SH-SY5Y (cell line): ENCODE data around the gene TMEM150C.

Experiments used
- GATA2 ChIP-seq: IDR thresholded peaks from 2 replicates; pipeline ENCODE4 v1.6.1; 2011; ENCODE audit warnings: mild to moderate bottlenecking, low read depth, low read length
- GATA3 ChIP-seq: IDR thresholded peaks from 2 replicates; pipeline ENCODE4 v1.6.1; 2011; ENCODE audit warnings: low read depth, mild to moderate bottlenecking, low read length, moderate library complexity

DNA sequence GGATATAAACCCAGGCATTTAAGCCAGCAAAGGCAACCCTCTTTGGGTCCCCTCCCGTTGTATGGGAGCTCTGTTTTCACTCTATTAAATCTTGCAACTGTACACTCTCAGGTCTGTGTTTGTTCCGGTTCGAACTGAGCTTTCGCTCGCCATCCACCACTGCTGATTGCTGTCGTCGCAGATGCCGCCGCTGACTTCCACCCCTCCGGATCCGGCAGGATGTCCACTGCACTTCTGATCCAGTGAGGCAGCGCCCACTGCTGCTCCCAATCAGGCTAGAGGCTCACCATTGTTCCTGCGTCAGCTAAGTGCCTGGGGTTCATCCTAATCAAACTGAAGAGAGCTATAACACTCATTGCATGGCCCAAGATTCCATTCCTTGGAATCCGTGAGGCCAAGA is 82.2 kb downstream of the TMEM150C start:
- TF ChIP-seq GATA3 (no peak), GATA2 (no peak)
